Lung (tissue), 12 donors: ENCODE measurements around the gene GRID2. TPM values are rescaled to one million over a fixed set of nuclear protein-coding genes. Genes with fewer than 3 reads are reported as not detected.

Source experiments
- ATAC-seq: fragments of 200-7000 bp; cut with Tn5 transposase; one replicate; pipeline ENCODE4 v1.9.1; 2020; ENCODE audit warnings: moderate number of reproducible peaks; ENCODE audit not compliant: insufficient read depth, low FRiP score
- DNase-seq, 3 donors: peaks; one replicate each; pipeline ENCODE4 v3.0.0-alpha.2; 2013 to 2017
- H3K27ac ChIP-seq, 2 donors: one replicate each; pipeline ENCODE4 v1.5.1; 2013; ENCODE audit warnings: mild to moderate bottlenecking in 2 of 2, moderate library complexity in 2 of 2, control low read depth in 1 of 2, inconsistent platforms in 1 of 2, low read depth in 1 of 2, low read length in 1 of 2
- H3K27me3 ChIP-seq, 3 donors: one replicate each; pipeline ENCODE4 v1.5.1; 2013; ENCODE audit warnings: low read length in 2 of 3; ENCODE audit not compliant: control insufficient read depth in 3 of 3, insufficient read depth in 3 of 3
- H3K36me3 ChIP-seq, 4 donors: one replicate each; pipeline ENCODE4 v1.5.1; 2013; ENCODE audit warnings: low read length in 4 of 4, mild to moderate bottlenecking in 1 of 4, moderate library complexity in 1 of 4; ENCODE audit not compliant: control insufficient read depth in 4 of 4, insufficient read depth in 4 of 4
- H3K4me1 ChIP-seq, 5 donors: one replicate each; pipeline ENCODE4 v1.5.1; 2013; ENCODE audit warnings: low read length in 5 of 5, mild to moderate bottlenecking in 2 of 5, moderate library complexity in 1 of 5; ENCODE audit not compliant: control insufficient read depth in 5 of 5, insufficient read depth in 5 of 5
- H3K4me3 ChIP-seq: one replicate; pipeline ENCODE4 v1.5.1; 2013; ENCODE audit warnings: mild to moderate bottlenecking, control low read depth, moderate library complexity
- H3K9ac ChIP-seq, 2 donors: one replicate each; pipeline ENCODE4 v1.5.1; 2013; ENCODE audit warnings: low read length in 2 of 2, control low read depth in 1 of 2; ENCODE audit not compliant: insufficient read depth in 1 of 2
- H3K9me3 ChIP-seq, 4 donors: one replicate each; pipeline ENCODE4 v1.5.1; 2013; ENCODE audit warnings: low read length in 3 of 4, mild to moderate bottlenecking in 1 of 4, moderate library complexity in 1 of 4; ENCODE audit not compliant: control insufficient read depth in 4 of 4, insufficient read depth in 3 of 4
- CTCF ChIP-seq: IDR thresholded peaks from 2 replicates; pipeline ENCODE4 v1.5.1; 2012; ENCODE audit warnings: mild to moderate bottlenecking; ENCODE audit errors: control extremely low read depth, extremely low read depth
- WGBS, 2 donors: extraction: QIAGEN DNeasy Blood & Tissue Kit; methylation state at CpG; one replicate each; pipeline ENCODE4 v1.1.7; 2013; 5-methylcytosine and 5-hydroxymethylcytosine counted together
- polyA plus RNA-seq, 2 donors: library from polyadenylated mRNA; stranded (reverse); fragments of 200-250 nt; gene quantifications; one replicate each; pipeline ENCODE4 v1.2.1, GENCODE V29; 2013
- total RNA-seq, 2 donors: library from RNA; depleted of rRNA in 1 of 2; stranded (reverse); fragments of >200 nt in 1 of 2; gene quantifications; one replicate each; pipeline ENCODE4 v1.2.1, GENCODE V29; 2014 to 2021
- donor health status: control.
- donor health status: control.
- donor health status: Bipolar disorder and iron deficiency.
- donor health status: healthy.
- donor health status: DM: yes; HTN: yes; CAD: no.

The GRID2 gene
- total and polyA plus RNA-seq, 4 donors = 0.09 to 1.3 TPM; not detected in 2

- H3K4me1 ChIP-seq = no peaks in the 10 kb centered on the region
- H3K9me3 ChIP-seq = peaks cover 0 to 4% (median 0%) of the 10 kb centered on the region in 4 donors
- TF ChIP-seq CTCF = no peak
- no peak overlapping the region for H3K9ac ChIP-seq
- H3K4me3 ChIP-seq = no peak overlapping the region
- DNase-seq = no peak
- ATAC-seq = no peak
- no peaks in the 10 kb centered on the region for H3K27me3 ChIP-seq
- H3K27ac ChIP-seq = no peak overlapping the region
- WGBS, 2 donors = 90 to 92% methylated on average over 2 of the region's 2 CpGs
- H3K36me3 ChIP-seq = no peaks in the 10 kb centered on the region
Observed at GRCh38 chr4:93061826-93062225, 758.1 kb downstream of the GRID2 start.

GRCh38 chr4:93063325-93063724 lies 759.6 kb downstream of the GRID2 start:
- DNase-seq (no peak), ATAC-seq (no peak)
- Histone ChIP-seq H3K9ac (no peak overlapping the region), H3K36me3 (no peaks in the 10 kb centered on the region), H3K4me1 (no peaks in the 10 kb centered on the region), H3K27ac (no peak overlapping the region), H3K9me3 (no peaks in the 10 kb centered on the region), H3K4me3 (no peak overlapping the region), H3K27me3 (no peaks in the 10 kb centered on the region)
- TF ChIP-seq CTCF = no peak

GRCh38 chr4:93065790-93066189 lies 762.0 kb downstream of the GRID2 start:
- Histone ChIP-seq H3K9ac (no peak overlapping the region), H3K4me3 (no peak overlapping the region), H3K27me3 (no peaks in the 10 kb centered on the region), H3K4me1 (peaks cover 0 to 5% (median 0%) of the 10 kb centered on the region in 5 donors), H3K27ac (no peak overlapping the region), H3K9me3 (no peaks in the 10 kb centered on the region), H3K36me3 (no peaks in the 10 kb centered on the region)
- DNase-seq = no peak
- no peak for TF ChIP-seq CTCF
- WGBS, 2 donors = 88 to 94% methylated on average over 2 of the region's 2 CpGs
- ATAC-seq = no peak

- 89 to 97% methylated on average over 1 of the region's 1 CpG for WGBS, 2 donors
- Histone ChIP-seq H3K9me3 (no peaks in the 10 kb centered on the region), H3K27me3 (no peaks in the 10 kb centered on the region), H3K4me3 (no peak overlapping the region), H3K27ac (no peak overlapping the region), H3K9ac (no peak overlapping the region), H3K4me1 (peaks cover 0 to 5% (median 0%) of the 10 kb centered on the region in 5 donors), H3K36me3 (no peaks in the 10 kb centered on the region)
- TF ChIP-seq CTCF = no peak
- ATAC-seq (no peak), DNase-seq (no peak)
Observed at GRCh38 chr4:93066749-93067148, 763.0 kb downstream of the GRID2 start.
